SK-N-SH (cell line): ENCODE data around the gene UPP2. TPM values are rescaled to one million over a fixed set of nuclear protein-coding genes. Genes with fewer than 3 reads are reported as not detected.
A peak's percentile ranks its signal among the peaks of the same experiment; 100 is the strongest.

Source experiments
- CTCF ChIA-PET: fragments of 300-600, 350-600 bp; formaldehyde crosslinking; extraction: SDS; loops from one replicate; lab custom pipeline; 2021; lab: Yijun Ruan, JAX
- POLR2A ChIA-PET: fragments of 350-600 bp; sonication (Branson Sonifier 250); formaldehyde crosslinking; extraction: SDS; loops from one replicate; lab custom pipeline; 2020; ENCODE audit warnings: antibody characterized with exemption, inconsistent platforms; lab: Yijun Ruan, JAX
- DNase-seq: peaks from one replicate; pipeline ENCODE4 v3.0.0; 2012
- H2AFZ ChIP-seq: fragments of 200-600 bp; sonication (generic); 2 replicates; pipeline ENCODE4 v1.8.1; 2016; ENCODE audit warnings: antibody characterized with exemption, mild to moderate bottlenecking, low read depth
- H3F3A ChIP-seq: fragments of 200-600 bp; sonication (generic); replicated peaks from 2 replicates; pipeline ENCODE3; 2016; ENCODE audit warnings: antibody characterized with exemption, mild to moderate bottlenecking; ENCODE audit not compliant: insufficient read depth
- H3K27ac ChIP-seq, 2 experiments: fragments of 200-500 bp in 1 of 2; fragments of 200-600 bp in 1 of 2; sonication (Bioruptor generic) in 1 of 2; sonication (generic), shearing (Covaris generic) in 1 of 2; 2 replicates each; pipeline versions ENCODE4 v1.5.1 to v1.6.1; 2014 to 2016; ENCODE audit warnings: low read depth in 2 of 2, inconsistent platforms in 1 of 2, low read length in 1 of 2, mild to moderate bottlenecking in 1 of 2, mixed read lengths in 1 of 2
- H3K27me3 ChIP-seq: fragments of 200-600 bp; sonication (generic), shearing (Covaris generic); 2 replicates; pipeline ENCODE4 v1.6.1; 2016; ENCODE audit warnings: mixed run types; ENCODE audit not compliant: insufficient read depth
- H3K36me3 ChIP-seq, 2 experiments: fragments of 200-500 bp in 1 of 2; fragments of 200-600 bp in 1 of 2; sonication (Bioruptor generic) in 1 of 2; sonication (generic) in 1 of 2; replicated peaks in 1 of 2; 2 replicates each; pipeline versions ENCODE3 to v1.5.1; 2014 to 2016; ENCODE audit warnings: low read length in 1 of 2, mild to moderate bottlenecking in 1 of 2; ENCODE audit not compliant: insufficient read depth in 2 of 2, control insufficient read depth in 1 of 2
- H3K4me1 ChIP-seq, 2 experiments: fragments of 200-500 bp in 1 of 2; fragments of 200-600 bp in 1 of 2; sonication (Bioruptor generic) in 1 of 2; sonication (generic), shearing (Covaris generic) in 1 of 2; 2 replicates each; pipeline versions ENCODE4 v1.5.1 to v1.6.1; 2014 to 2016; ENCODE audit warnings: low read depth in 1 of 2, low read length in 1 of 2, mixed run types in 1 of 2; ENCODE audit not compliant: insufficient read depth in 2 of 2, control insufficient read depth in 1 of 2
- H3K4me2 ChIP-seq: fragments of 200-600 bp; sonication (generic), shearing (Covaris generic); 2 replicates; pipeline ENCODE4 v1.6.1; 2017; ENCODE audit warnings: mixed run types
- H3K4me3 ChIP-seq, 2 experiments: fragments of 200-500 bp in 1 of 2; fragments of 200-600 bp in 1 of 2; sonication (Bioruptor generic) in 1 of 2; sonication (generic), shearing (Covaris generic) in 1 of 2; 2 replicates each; pipeline versions ENCODE4 v1.5.1 to v1.8.1; 2014 to 2016; ENCODE audit warnings: low read depth in 2 of 2, inconsistent platforms in 1 of 2, low read length in 1 of 2, mild to moderate bottlenecking in 1 of 2, mixed read lengths in 1 of 2, moderate library complexity in 1 of 2
- H3K79me2 ChIP-seq: fragments of 200-600 bp; sonication (generic); 2 replicates; pipeline ENCODE4 v1.8.1; 2017; ENCODE audit warnings: mild to moderate bottlenecking; ENCODE audit not compliant: insufficient read depth
- H3K9ac ChIP-seq: fragments of 200-600 bp; sonication (generic); 2 replicates; pipeline ENCODE4 v1.6.1; 2017; ENCODE audit warnings: mixed run types
- H3K9me2 ChIP-seq: fragments of 200-600 bp; sonication (generic); 2 replicates; pipeline ENCODE4 v1.6.1; 2017; ENCODE audit warnings: mixed run types
- H3K9me3 ChIP-seq: fragments of 200-600 bp; sonication (generic); 2 replicates; pipeline ENCODE4 v1.6.1; 2017; ENCODE audit warnings: mixed run types, mild to moderate bottlenecking, moderate library complexity
- H4K20me1 ChIP-seq: fragments of 200-600 bp; sonication (generic); 2 replicates; pipeline ENCODE4 v1.6.1; 2017; ENCODE audit warnings: mild to moderate bottlenecking, mixed run types; ENCODE audit not compliant: insufficient read depth
- CHD2 ChIP-seq: fragments of 150-350 bp; IDR thresholded peaks from 2 replicates; pipeline ENCODE4 v1.6.1; 2018; ENCODE audit warnings: low read length; ENCODE audit not compliant: partially characterized antibody
- CTCF ChIP-seq: fragments of 200-600 bp; sonication (generic); IDR thresholded peaks from 2 replicates; pipeline ENCODE4 v1.6.1; 2017; ENCODE audit warnings: antibody characterized with exemption, mild to moderate bottlenecking, moderate library complexity
- ELF1 ChIP-seq: IDR thresholded peaks from 2 replicates; pipeline ENCODE4 v1.4.0; 2012
- FOSL2 ChIP-seq: IDR thresholded peaks from 2 replicates; pipeline ENCODE4 v1.4.0; 2012; ENCODE audit warnings: low read depth, mild to moderate bottlenecking, moderate library complexity, borderline replicate concordance
- FOXM1 ChIP-seq: IDR thresholded peaks from 2 replicates; pipeline ENCODE4 v1.4.0; 2012; ENCODE audit warnings: low read depth, mild to moderate bottlenecking
- GATA2 ChIP-seq: sonication (generic); formaldehyde crosslinking; IDR thresholded peaks from 2 replicates; pipeline ENCODE4 v1.5.0; 2020; ENCODE audit warnings: mild to moderate bottlenecking, missing genetic modification reagents
- MAX ChIP-seq: IDR thresholded peaks from 2 replicates; pipeline ENCODE4 v1.4.0; 2012; ENCODE audit warnings: low read depth
- MEF2A ChIP-seq: IDR thresholded peaks from 2 replicates; pipeline ENCODE4 v1.4.0; 2012; ENCODE audit warnings: low read depth, borderline replicate concordance
- MXI1 ChIP-seq: IDR thresholded peaks from 2 replicates; pipeline ENCODE4 v1.6.1; 2012; ENCODE audit warnings: mild to moderate bottlenecking, low read depth, low read length, improper control_type of control experiment
- NFIC ChIP-seq: IDR thresholded peaks from 2 replicates; pipeline ENCODE4 v1.4.0; 2012; ENCODE audit warnings: borderline replicate concordance
- NRF1 ChIP-seq: IDR thresholded peaks from 2 replicates; pipeline ENCODE4 v1.6.1; 2012; ENCODE audit warnings: low read depth, mild to moderate bottlenecking, low read length
- POLR2AphosphoS5 ChIP-seq: IDR thresholded peaks from 2 replicates; pipeline ENCODE4 v1.6.1; 2012; ENCODE audit warnings: low read depth, low read length
- RAD21 ChIP-seq: IDR thresholded peaks from 2 replicates; pipeline ENCODE4 v1.6.1; 2012; ENCODE audit warnings: mild to moderate bottlenecking, low read length
- RFX5 ChIP-seq: IDR thresholded peaks from 2 replicates; pipeline ENCODE4 v1.6.1; 2012; ENCODE audit warnings: mild to moderate bottlenecking, improper control_type of control experiment, low read length
- RXRA ChIP-seq: IDR thresholded peaks from 2 replicates; pipeline ENCODE4 v1.4.0; 2012; ENCODE audit warnings: low read depth, mild to moderate bottlenecking, borderline replicate concordance
- SIN3A ChIP-seq: IDR thresholded peaks from 2 replicates; pipeline ENCODE4 v1.6.1; 2012; ENCODE audit warnings: low read depth, mild to moderate bottlenecking, low read length, moderate library complexity, borderline replicate concordance
- SMC3 ChIP-seq: IDR thresholded peaks from 2 replicates; pipeline ENCODE4 v1.6.1; 2012; ENCODE audit warnings: low read depth, low read length, improper control_type of control experiment
- TAF1 ChIP-seq: IDR thresholded peaks from 2 replicates; pipeline ENCODE4 v1.6.1; 2012; ENCODE audit warnings: low read depth, mild to moderate bottlenecking, low read length, moderate library complexity, borderline replicate concordance
- TCF12 ChIP-seq: IDR thresholded peaks from 2 replicates; pipeline ENCODE4 v1.4.0; 2012
- YY1 ChIP-seq: IDR thresholded peaks from 2 replicates; pipeline ENCODE4 v1.4.0; 2012; ENCODE audit warnings: low read depth, mild to moderate bottlenecking
- WGBS: methylation state at CpG from one replicate; pipeline ENCODE4 v1.1.6; 2017; ENCODE audit warnings: low lambda C conversion rate; 5-methylcytosine and 5-hydroxymethylcytosine counted together
- polyA plus RNA-seq, 3 experiments: library from polyadenylated mRNA; depleted of rRNA; stranded (reverse); fragments of >200 nt; gene quantifications; 2 replicates each; pipeline ENCODE4 v1.2.3, GENCODE V29; 2012
- TF ChIP-seq, protein P1 (sequence below): IDR thresholded peaks from 2 replicates; pipeline ENCODE4; 2012
- TF ChIP-seq, protein P2 (sequence below): fragments of 150-350 bp; IDR thresholded peaks from 2 replicates; pipeline ENCODE4 v1.6.1; 2016; ENCODE audit warnings: mild to moderate bottlenecking, low read depth, low read length
- TF ChIP-seq, protein P3 (sequence below): IDR thresholded peaks from 2 replicates; pipeline ENCODE4 v1.4.0; 2012; ENCODE audit warnings: low read depth, borderline replicate concordance

UPP2 gene
- polyA plus RNA-seq, 1 of the 3 experiments (the other 2 are of a cell fraction) = not detected

DNA sequence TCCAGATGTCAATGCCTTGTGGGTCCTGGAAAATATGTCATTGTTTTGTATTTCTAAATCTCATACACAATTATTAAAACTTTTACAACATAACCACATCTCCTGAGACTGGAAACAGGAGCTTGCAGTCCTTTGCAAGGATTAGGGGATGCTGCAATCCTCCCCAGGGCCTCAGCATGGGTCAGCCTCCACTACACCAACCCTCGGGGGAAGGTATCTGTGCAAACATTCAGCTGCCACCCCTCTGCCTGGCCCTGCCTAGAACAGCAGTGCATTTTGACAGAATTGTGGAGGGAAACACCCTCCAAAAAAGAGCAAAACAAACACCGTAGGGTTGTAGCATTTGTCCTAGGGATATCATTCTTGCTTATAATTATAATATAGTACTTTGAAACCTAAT lies 4.2 kb upstream of the UPP2 start:
- H2AFZ ChIP-seq = no peak overlapping the region
- H3K4me2 ChIP-seq = no peak overlapping the region
- no peaks in the 10 kb centered on the region for H3K79me2 ChIP-seq
- H3K36me3 ChIP-seq = no peaks in the 10 kb centered on the region
- no peak overlapping the region for H3K4me3 ChIP-seq
- CTCF ChIA-PET = no interaction called here
- no peaks in the 10 kb centered on the region for H3K27me3 ChIP-seq
- no peak overlapping the region for H3K27ac ChIP-seq
- no peaks in the 10 kb centered on the region for H3K4me1 ChIP-seq
- TF ChIP-seq MXI1 (no peak), NRF1 (no peak), YY1 (no peak), RXRA (no peak), FOXM1 (no peak), TAF1 (no peak), CHD2 (no peak), POLR2AphosphoS5 (no peak), SMC3 (no peak), RAD21 (no peak), SIN3A (no peak), MEF2A (no peak), ELF1 (no peak), CTCF (no peak)
- TF ChIP-seq, protein P1, sequence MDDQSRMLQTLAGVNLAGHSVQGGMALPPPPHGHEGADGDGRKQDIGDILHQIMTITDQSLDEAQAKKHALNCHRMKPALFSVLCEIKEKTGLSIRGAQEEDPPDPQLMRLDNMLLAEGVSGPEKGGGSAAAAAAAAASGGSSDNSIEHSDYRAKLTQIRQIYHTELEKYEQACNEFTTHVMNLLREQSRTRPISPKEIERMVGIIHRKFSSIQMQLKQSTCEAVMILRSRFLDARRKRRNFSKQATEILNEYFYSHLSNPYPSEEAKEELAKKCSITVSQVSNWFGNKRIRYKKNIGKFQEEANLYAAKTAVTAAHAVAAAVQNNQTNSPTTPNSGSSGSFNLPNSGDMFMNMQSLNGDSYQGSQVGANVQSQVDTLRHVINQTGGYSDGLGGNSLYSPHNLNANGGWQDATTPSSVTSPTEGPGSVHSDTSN = no peak
- TF ChIP-seq, protein P2, sequence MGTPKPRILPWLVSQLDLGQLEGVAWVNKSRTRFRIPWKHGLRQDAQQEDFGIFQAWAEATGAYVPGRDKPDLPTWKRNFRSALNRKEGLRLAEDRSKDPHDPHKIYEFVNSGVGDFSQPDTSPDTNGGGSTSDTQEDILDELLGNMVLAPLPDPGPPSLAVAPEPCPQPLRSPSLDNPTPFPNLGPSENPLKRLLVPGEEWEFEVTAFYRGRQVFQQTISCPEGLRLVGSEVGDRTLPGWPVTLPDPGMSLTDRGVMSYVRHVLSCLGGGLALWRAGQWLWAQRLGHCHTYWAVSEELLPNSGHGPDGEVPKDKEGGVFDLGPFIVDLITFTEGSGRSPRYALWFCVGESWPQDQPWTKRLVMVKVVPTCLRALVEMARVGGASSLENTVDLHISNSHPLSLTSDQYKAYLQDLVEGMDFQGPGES = no peak
- H3K9me2 ChIP-seq = no peaks in the 10 kb centered on the region
- no peak overlapping the region for H3K9ac ChIP-seq
- no peaks in the 10 kb centered on the region for H3F3A ChIP-seq
- no peaks in the 10 kb centered on the region for H4K20me1 ChIP-seq
- WGBS = 77% methylated on average over 2 of the region's 2 CpGs
- H3K9me3 ChIP-seq = no peaks in the 10 kb centered on the region
- DNase-seq = peak; percentile 21
- POLR2A ChIA-PET = no interaction called here

- no peaks in the 10 kb centered on the region for H4K20me1 ChIP-seq
- no peaks in the 10 kb centered on the region for H3K9me3 ChIP-seq
- no peak overlapping the region for H3K27ac ChIP-seq
- H2AFZ ChIP-seq = no peak overlapping the region
- H3K36me3 ChIP-seq = no peaks in the 10 kb centered on the region
- H3F3A ChIP-seq = no peaks in the 10 kb centered on the region
- no peaks in the 10 kb centered on the region for H3K27me3 ChIP-seq
- no peaks in the 10 kb centered on the region for H3K4me1 ChIP-seq
- POLR2A ChIA-PET = no interaction called here
- 59% methylated on average over 4 of the region's 4 CpGs for WGBS
- no peak for DNase-seq
- H3K4me3 ChIP-seq = no peak overlapping the region
- TF ChIP-seq RFX5 (no peak), FOXM1 (no peak), NFIC (no peak), TCF12 (no peak), FOSL2 (no peak), GATA2 (CRISPR knock-in tag) (no peak), SMC3 (no peak), YY1 (no peak), MAX (no peak)
- TF ChIP-seq, protein P1 = no peak
- TF ChIP-seq, protein P3, sequence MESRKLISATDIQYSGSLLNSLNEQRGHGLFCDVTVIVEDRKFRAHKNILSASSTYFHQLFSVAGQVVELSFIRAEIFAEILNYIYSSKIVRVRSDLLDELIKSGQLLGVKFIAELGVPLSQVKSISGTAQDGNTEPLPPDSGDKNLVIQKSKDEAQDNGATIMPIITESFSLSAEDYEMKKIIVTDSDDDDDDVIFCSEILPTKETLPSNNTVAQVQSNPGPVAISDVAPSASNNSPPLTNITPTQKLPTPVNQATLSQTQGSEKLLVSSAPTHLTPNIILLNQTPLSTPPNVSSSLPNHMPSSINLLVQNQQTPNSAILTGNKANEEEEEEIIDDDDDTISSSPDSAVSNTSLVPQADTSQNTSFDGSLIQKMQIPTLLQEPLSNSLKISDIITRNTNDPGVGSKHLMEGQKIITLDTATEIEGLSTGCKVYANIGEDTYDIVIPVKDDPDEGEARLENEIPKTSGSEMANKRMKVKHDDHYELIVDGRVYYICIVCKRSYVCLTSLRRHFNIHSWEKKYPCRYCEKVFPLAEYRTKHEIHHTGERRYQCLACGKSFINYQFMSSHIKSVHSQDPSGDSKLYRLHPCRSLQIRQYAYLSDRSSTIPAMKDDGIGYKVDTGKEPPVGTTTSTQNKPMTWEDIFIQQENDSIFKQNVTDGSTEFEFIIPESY = no peak
- TF ChIP-seq, all 33 proteins: peak for 0
- CTCF ChIA-PET = no interaction called here
- H3K79me2 ChIP-seq = no peaks in the 10 kb centered on the region
- no peak overlapping the region for H3K4me2 ChIP-seq
- H3K9ac ChIP-seq = no peak overlapping the region
- no peaks in the 10 kb centered on the region for H3K9me2 ChIP-seq
Observed at GRCh38 chr2:158098178-158098577, 3.5 kb upstream of the UPP2 start.
